IPS-NIHi7 (cell line): ENCODE measurements around the gene TAF10.

Experiments
- DNase-seq: peaks from one replicate; pipeline ENCODE4 v3.0.0; 2012; ENCODE audit warnings: mixed read lengths; ENCODE audit errors: extremely low spot score

Gene TAF10

GRCh38 chr11:6612213-6613041, at the start of gene TAF10:
Gene TAF10 (minus strand): TSS chr11:6612216. CDS start chr11:6612189, 27 bp downstream.
- DNase-seq: peak; percentile 89

GRCh38 chr11:6660712-6661111, 48.7 kb upstream of the TAF10 start:
- DNase-seq: no peak

- no peak for DNase-seq
Observed at GRCh38 chr11:6658647-6659046, 46.6 kb upstream of the TAF10 start.

- DNase-seq: no peak
Observed at GRCh38 chr11:6657346-6657745, 45.3 kb upstream of the TAF10 start.

GRCh38 chr11:6656936-6657335, 44.9 kb upstream of the TAF10 start:
- DNase-seq: no peak

- DNase-seq: no peak
Observed at GRCh38 chr11:6656584-6656915, 44.5 kb upstream of the TAF10 start.

- peak; percentile 78 for DNase-seq
Observed at GRCh38 chr11:6655790-6656583, 44.0 kb upstream of the TAF10 start, which contains the start of gene DCHS1. Gene DCHS1 (minus strand): TSS chr11:6655809. CDS start chr11:6641613, 14,196 bp downstream.

- peak; percentile 33 for DNase-seq
Observed at GRCh38 chr11:6655020-6655789, 43.2 kb upstream of the TAF10 start.

GRCh38 chr11:6654281-6655019, 42.4 kb upstream of the TAF10 start:
- DNase-seq: no peak

- no peak for DNase-seq
Observed at GRCh38 chr11:6653656-6654055, 41.6 kb upstream of the TAF10 start.

- no peak for DNase-seq
Observed at GRCh38 chr11:6653097-6653496, 41.1 kb upstream of the TAF10 start.

- DNase-seq: no peak
Observed at GRCh38 chr11:6652182-6652581, 40.2 kb upstream of the TAF10 start.

GRCh38 chr11:6650980-6651379, 39.0 kb upstream of the TAF10 start:
- no peak for DNase-seq

- no peak for DNase-seq
Observed at GRCh38 chr11:6650104-6650503, 38.1 kb upstream of the TAF10 start.

GRCh38 chr11:6648501-6648900, 36.5 kb upstream of the TAF10 start:
- DNase-seq: no peak

GRCh38 chr11:6647836-6648235, 35.8 kb upstream of the TAF10 start:
- no peak for DNase-seq

- peak; percentile 52 for DNase-seq
Observed at GRCh38 chr11:6646918-6647679, 35.1 kb upstream of the TAF10 start.

GRCh38 chr11:6646576-6646917, 34.5 kb upstream of the TAF10 start:
- DNase-seq: no peak

- no peak for DNase-seq
Observed at GRCh38 chr11:6646071-6646470, 34.1 kb upstream of the TAF10 start.

GRCh38 chr11:6642957-6643356, 30.9 kb upstream of the TAF10 start:
- DNase-seq: no peak
